ENCODE results near the gene PAX2.

PAX2 gene

GRCh38 chr10:100864036-100864885 is 118.9 kb downstream of the PAX2 start:
- peak; percentile 57 for DNase-seq

DNA sequence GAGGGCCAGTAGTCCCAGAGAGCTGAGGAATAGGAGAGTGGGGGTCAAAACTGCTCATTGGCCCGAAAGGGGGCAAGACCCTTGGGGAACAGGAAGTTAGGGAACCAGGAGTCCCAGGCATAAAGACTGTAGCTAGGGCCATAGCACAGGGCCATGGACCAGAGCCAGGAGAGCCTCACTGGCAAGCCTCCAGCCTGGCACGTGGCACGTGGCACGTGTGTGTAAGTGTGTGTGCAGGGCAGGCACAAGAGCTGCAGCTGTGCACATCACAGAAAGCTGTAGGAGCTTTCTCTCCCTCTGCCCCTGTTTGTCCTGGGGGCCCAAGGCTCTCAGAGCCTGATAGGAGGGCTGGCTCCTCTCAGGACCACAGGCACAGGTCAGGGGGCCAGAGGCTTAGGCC is 119.6 kb downstream of the PAX2 start:
- DNase-seq = peak; percentile 54

DNA sequence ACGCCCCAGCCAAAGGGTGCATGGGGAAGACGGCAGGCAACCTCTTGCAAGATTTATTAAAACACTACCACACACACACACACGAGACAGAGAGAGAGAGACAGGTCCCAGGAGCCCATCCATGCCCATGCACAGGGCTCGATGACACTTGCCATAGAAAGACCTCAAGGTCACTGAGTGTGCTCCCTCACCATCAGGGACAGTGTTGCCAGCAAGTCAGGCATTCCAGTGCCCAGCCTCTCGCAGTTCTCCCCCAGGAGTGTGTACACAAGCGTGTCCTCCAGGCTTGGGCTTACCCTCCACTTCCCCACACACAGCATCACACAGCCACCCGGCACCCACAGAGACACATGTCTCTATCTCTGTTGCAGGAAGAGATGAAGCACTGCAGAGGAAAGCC is 120.6 kb downstream of the PAX2 start:
- DNase-seq = no peak

DNA sequence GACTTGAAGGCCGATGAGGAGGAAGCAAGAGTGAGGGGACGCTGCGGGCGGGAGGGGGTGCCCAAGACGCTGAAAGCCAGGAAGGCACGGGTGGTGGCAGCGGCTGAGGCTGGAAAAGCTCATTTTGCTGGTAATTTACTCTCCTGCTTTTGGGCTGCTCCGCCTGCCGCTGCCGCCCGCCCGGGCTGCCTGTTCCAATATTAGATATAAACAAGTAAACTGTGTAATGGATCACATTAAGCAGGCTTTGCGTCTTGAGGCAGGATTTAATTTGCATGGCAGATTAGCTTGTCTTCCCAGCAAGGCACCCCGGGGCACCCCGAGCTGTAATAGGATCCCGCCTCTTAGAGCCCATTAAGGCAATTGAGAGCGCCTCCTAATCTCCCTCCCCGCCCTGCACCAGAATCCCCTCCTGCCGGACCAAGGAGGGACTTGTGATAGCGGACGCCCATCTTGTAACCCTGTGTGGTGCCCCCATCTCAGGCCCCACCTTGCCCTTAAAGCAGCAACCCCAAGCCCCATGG is 121.3 kb downstream of the PAX2 start:
- DNase-seq = peak; percentile 4

DNA sequence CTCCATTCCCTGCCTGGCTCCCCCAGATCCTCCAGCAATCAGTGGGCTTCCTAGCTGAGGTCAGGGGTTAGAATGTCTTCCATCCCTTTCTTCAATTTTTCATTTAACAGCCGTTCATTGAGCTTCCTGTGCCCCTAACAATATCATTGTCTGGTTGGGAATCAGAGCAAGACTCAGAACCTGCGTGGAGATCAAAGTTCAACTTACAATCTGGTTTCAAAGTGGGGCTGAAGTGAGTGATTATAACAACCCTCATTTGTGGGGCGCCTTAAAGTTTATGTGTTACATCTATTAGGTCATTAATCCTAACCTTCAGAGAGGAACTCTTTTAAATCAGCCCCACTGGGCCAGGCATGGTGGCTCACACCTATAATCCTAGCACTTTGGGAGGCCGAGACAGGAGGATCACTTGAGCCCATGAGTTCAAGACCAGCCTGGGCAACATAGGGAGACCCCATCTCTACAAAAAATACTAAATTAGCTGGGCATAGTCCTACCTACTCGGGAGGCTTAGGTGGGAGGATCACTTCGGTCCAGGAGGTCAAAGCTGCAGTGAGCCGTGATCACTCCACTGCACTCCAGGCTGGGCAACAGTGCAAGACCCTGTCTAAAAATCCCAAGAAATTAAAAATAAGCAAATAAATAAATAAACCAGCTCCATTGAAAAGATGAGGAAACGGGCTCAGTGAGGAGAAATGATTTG is 122.0 kb downstream of the PAX2 start:
- DNase-seq = no peak

DNA sequence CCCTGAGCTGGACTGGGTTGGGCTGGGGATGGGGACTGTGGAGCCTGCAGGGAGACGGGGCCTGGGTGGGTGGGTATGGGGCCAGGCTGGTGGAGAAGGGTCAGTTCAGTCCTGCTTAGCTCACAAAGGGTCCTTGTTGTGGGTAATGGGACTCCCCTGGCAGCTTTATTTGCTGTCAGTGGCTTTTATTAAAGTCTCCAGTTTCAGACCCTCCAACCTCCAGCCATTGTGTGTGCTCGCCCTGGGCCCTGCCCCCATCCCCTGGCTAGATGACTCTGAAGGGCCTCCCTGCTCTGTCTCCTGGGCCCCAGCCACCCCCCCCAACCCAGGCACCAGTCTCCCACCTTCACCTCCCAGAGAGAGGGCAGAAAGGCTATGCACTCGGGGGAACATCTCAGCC is 123.0 kb downstream of the PAX2 start:
- no peak for DNase-seq

DNA sequence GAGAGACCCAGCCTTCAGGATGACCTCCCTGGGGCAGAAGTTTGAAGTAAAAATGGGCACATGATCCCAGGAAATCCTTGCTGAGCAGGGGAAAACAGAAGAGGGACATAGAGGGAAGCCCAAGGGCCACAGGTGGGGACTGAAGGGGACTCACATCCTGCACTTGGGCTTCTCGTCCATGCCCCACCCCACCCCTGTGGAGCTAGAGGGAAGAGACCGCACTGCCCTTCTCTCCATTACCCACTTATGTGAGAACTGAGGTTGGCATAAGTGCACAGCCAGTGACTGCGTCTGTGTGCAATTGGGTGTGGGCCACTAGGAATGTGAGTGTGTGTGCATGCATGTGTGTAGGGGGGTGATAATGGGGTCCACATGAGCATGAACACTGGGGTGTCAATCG is 124.0 kb downstream of the PAX2 start:
- no peak for DNase-seq

GRCh38 chr10:100872034-100872791 is 126.8 kb downstream of the PAX2 start:
- no peak for DNase-seq

DNA sequence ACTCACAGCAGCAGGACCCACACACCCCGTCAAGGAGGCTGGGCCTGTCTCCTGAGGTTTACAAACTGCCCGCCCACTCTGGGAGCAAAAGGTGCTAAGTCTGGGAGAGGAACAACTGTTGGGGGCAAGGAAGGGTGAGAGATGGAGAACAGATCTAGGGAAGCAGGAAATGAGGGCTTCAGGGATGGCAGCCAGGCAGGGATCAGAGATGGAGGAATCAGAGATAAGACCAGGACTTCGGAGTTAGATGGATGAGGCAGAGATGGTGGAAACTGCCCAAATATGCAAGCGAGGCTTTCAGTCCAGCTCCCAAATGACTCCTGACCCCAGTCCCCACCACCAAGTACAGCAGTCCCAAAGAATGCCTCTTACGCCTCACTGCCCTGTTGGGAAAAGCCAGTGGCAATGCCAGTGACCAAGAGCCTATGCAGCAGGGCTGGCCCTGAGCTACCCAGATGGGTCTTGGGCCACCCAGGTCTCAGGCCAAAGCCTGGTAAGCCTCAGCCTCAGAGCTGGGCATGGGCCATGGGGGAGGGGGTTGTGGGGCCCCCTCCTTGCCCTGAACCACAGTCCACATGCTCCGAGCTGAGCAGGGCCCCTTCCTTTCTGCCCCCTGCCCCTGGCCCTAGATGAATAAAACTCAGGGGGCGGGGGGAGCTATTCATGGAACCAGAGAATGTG is 127.9 kb downstream of the PAX2 start:
- DNase-seq = no peak

DNA sequence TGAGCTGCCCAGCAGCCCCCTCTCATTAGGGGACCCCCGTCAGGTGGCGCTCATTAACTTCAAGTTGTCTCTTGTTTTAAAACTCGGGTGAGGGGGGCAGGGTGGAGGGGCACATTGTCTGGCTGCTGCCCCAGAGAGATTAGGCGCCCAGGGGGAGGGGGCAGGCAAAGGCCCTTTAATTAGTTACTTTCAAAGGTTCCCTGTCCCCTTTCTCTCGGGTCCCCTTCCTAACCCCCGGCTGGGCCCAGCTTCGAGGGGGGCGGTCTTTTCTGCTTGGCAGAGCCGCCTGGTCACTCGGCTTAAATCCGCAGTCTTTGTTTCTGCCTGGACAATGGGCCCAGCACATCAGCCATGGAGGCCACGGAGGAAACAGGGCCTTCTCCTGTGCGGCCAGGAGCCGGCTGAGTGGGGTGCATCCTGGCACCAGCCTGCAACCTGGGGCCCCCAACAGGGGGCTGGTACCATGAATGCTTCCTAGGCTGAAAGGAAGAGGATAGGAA is 128.5 kb downstream of the PAX2 start:
- no peak for DNase-seq

- DNase-seq = no peak
These were observed 129.5 kb downstream of the PAX2 start for GRCh38 chr10:100874702-100875483.

DNA sequence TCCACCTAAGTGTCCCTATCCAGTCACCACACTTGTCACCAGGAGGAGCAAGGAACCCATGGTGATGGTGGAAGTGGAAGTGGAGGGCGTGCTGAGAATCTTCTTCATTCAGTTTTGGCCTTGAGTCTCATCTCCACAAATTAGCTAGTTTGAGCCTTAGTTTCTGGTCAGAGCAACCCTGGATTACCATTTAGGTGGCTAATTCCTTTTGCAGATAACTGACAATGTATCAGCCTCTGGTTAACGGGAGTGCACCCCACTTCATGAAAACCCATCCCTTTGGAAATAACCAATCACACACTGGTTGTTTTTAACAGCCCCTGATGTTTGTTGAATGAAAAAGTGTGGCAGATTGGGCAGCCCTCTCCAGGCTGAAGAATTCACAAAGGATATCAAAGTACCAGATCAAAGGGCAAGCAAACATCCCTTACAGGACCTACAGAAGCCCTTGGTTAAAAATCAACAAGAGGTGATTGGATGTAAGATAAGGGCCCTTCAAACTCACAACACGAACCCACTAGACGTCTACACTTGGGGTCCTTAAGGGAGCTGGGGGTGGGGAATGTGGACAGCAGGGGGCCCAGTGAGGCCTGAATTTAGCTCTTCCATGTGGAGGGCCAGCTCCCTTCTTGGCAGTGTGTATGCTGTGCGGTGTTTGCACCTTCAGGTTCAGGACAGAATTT is 130.2 kb downstream of the PAX2 start:
- no peak for DNase-seq

- DNase-seq = no peak
These were observed 131.4 kb downstream of the PAX2 start for GRCh38 chr10:100876585-100877460.

GRCh38 chr10:100877461-100877850 is 132.1 kb downstream of the PAX2 start:
- no peak for DNase-seq

DNA sequence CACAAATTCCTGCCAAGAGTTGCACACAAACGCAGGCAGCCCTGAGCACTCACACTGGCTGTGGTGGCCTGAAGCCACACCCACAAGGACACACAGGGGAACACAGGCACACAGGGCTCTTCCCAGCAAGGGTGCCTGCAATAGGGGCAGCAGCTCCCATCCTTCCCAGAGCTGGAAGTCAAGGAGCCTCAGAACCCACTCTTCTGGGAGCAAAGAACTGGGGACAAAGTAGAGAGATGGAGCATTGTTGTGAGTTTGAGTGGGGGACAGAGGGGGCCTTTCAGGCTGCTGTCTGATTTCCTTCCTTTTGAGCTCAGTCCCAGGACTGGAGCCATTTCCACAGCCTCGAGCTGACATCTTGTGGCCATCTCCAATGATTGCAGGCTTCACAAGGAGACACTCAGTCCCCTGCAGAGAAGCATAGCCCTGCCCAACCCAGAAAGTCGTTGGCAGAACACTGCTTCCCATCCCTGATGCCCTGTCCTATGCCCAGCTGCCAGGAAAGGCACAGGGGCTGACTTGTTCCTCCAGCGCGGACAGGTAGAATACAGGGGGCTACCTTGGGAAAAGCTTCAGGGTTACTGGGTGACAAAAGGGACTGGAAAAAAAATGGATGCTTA is 133.0 kb downstream of the PAX2 start:
- peak; percentile 35 for DNase-seq
